ENCODE results near the gene PRDM15. TPM values are rescaled to one million over a fixed set of nuclear protein-coding genes. Genes with fewer than 3 reads are reported as not detected.

PRDM15 gene
- total RNA-seq, 1 experiment from 2014 or later = 16.7 TPM

DNA sequence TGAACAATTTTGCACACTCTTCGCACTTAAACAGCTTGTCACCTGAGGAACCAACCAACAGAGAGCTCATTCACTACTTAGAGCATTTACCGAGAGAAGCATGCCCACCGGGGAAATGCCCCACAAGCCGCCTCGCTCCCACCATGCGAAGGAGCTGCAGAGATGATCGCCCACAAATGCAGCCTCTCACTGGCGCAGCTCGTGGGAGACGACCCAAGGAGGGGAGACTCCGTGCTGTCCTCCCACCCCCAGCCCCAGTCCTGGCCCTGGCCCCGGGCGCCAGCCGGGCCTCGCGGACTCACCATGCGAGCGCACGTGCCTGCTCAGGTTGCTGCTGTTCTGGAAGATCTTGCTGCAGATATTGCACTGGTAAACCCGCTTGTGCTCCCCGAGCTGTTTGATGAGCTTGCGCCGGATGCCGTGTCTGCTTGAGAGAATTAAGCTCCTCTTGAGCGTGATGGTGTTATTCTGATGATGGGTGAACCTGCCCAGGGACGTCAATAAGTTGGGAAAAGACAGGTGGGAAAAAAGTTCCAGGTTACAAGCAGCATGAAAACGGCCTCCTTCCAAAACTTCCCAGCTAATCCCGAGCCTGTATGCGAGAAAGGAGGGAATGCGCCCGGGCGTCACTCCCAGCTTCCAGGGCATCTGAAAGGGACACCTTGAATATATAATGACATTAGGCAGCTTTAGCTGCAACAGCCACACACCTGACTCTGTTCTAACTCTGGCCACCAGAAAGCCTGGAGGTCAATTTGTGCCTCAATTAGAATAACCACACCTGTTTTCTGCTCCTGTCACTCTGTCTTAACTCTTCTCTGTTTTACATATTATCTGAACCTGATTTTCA lies 42.8 kb downstream of the PRDM15 start:
- Histone ChIP-seq H3K4me3 (ENCODE audit: low read depth, low read length, poor library complexity, severe bottlenecking) (no peak overlapping the region), H3K4me1 (ENCODE audit: insufficient read depth, low read length, poor library complexity, severe bottlenecking) (no peaks in the 10 kb centered on the region), H3K9me3 (ENCODE audit: low read depth, low read length, poor library complexity, severe bottlenecking) (peaks cover 4% of the 10 kb centered on the region), H3K36me3 (ENCODE audit: insufficient read depth, low read length, poor library complexity, severe bottlenecking) (peaks cover 14% of the 10 kb centered on the region), H3K27me3 (replicated peaks; ENCODE audit: insufficient read depth, low read depth, low read length, poor library complexity) (no peaks in the 10 kb centered on the region), H3K27ac (ENCODE audit: low read depth, low read length, poor library complexity, severe bottlenecking) (no peak overlapping the region)
- BruUV-seq (replicated peaks) = no TSS peak
- TF ChIP-seq, protein P1, sequence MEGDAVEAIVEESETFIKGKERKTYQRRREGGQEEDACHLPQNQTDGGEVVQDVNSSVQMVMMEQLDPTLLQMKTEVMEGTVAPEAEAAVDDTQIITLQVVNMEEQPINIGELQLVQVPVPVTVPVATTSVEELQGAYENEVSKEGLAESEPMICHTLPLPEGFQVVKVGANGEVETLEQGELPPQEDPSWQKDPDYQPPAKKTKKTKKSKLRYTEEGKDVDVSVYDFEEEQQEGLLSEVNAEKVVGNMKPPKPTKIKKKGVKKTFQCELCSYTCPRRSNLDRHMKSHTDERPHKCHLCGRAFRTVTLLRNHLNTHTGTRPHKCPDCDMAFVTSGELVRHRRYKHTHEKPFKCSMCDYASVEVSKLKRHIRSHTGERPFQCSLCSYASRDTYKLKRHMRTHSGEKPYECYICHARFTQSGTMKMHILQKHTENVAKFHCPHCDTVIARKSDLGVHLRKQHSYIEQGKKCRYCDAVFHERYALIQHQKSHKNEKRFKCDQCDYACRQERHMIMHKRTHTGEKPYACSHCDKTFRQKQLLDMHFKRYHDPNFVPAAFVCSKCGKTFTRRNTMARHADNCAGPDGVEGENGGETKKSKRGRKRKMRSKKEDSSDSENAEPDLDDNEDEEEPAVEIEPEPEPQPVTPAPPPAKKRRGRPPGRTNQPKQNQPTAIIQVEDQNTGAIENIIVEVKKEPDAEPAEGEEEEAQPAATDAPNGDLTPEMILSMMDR (conservative IDR thresholded peaks at IDR 0.05; ENCODE audit: low read depth, low read length) = no peak
- ChIA-PET CTCF (no interaction called here), POLR2A (ENCODE audit: low non-redundant PET) (no interaction called here)
- intact Hi-C loops (cut with micrococcal nuclease; ENCODE audit: unreplicated experiment) = no loop called here
- DNase-seq (ENCODE audit: low spot score) = no peak

DNA sequence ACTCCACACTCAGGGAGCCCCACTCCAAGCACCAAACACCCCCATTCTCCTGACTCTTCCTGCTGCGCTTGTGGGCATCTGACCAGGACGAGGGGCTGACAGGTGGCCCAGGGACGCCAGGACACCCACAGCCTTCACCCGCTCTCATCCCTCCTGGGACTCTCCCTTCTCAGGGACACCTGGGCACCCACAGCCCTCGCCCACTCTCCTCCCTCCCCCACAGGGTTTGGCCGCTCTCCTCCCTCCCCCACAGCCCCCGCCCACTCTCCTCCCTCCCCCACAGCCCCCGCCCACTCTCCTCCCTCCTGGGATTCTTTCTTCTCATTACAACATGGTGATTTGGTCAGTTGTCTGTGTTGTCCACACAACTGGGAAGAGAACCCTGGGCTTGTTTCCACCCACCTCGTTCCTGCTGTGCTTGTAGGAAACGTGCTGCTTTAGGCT lies 43.4 kb downstream of the PRDM15 start:
- intact Hi-C loops (cut with micrococcal nuclease; ENCODE audit: unreplicated experiment) = no loop called here
- H3K36me3 ChIP-seq (ENCODE audit: insufficient read depth, low read length, poor library complexity, severe bottlenecking) = peaks cover 8% of the 10 kb centered on the region
- DNase-seq (ENCODE audit: low spot score) = no peak
- no peaks in the 10 kb centered on the region for H3K4me1 ChIP-seq (ENCODE audit: insufficient read depth, low read length, poor library complexity, severe bottlenecking)
- no peaks in the 10 kb centered on the region for H3K27me3 ChIP-seq (replicated peaks; ENCODE audit: insufficient read depth, low read depth, low read length, poor library complexity)
- CTCF ChIA-PET = no interaction called here
- no TSS peak for BruUV-seq (replicated peaks)
- POLR2A ChIA-PET (ENCODE audit: low non-redundant PET) = no interaction called here
- no peak overlapping the region for H3K27ac ChIP-seq (ENCODE audit: low read depth, low read length, poor library complexity, severe bottlenecking)
- TF ChIP-seq EZH2 (IDR thresholded peaks at IDR 0.05; ENCODE audit: borderline replicate concordance, low read depth, low read length, poor library complexity, severe bottlenecking) = no peak
- TF ChIP-seq, protein P1 (conservative IDR thresholded peaks at IDR 0.05; ENCODE audit: low read depth, low read length) = no peak
- no peak overlapping the region for H3K4me3 ChIP-seq (ENCODE audit: low read depth, low read length, poor library complexity, severe bottlenecking)
- H3K9me3 ChIP-seq (ENCODE audit: low read depth, low read length, poor library complexity, severe bottlenecking) = no peaks in the 10 kb centered on the region

DNA sequence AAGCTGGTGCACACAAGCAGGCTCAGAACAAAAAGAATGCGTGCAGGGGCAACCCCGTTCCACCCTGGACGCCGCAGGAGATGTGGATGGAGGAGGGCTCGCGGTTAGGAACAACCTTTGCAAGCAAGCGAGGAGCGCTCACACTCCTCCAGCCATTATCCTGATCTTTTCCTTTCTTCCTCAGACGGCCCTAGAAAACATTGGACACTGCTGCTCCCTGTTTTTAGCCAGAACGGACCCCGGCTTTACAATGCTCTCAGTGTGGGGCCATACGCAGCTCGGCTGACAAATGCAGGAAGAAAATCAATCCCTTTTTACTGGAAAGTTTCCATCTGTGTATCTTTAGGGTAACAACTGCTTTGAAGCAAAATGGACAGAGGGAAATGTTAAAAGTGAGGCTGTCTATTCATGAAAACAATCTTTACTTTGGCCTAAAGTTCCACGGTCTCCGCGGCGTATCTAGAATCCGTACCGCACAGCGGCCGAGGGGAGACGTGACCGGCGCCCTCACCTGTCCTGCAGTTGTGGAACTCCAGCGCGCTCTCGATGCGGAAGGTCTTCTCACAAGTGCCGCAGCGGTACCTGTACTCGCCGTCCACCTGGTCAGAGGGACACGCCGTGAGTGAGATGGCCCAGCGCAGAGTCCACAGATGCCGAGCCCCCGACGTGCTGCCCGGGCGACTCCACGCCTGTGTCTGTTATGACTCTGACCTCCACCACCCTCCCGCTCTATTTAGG lies 44.0 kb downstream of the PRDM15 start:
- intact Hi-C loops (cut with micrococcal nuclease; ENCODE audit: unreplicated experiment) = no loop called here
- TF ChIP-seq, protein P1 (conservative IDR thresholded peaks at IDR 0.05; ENCODE audit: low read depth, low read length) = no peak
- TF ChIP-seq EZH2 (IDR thresholded peaks at IDR 0.05; ENCODE audit: borderline replicate concordance, low read depth, low read length, poor library complexity, severe bottlenecking) = no peak
- no TSS peak for BruUV-seq (replicated peaks)
- H3K4me3 ChIP-seq (ENCODE audit: low read depth, low read length, poor library complexity, severe bottlenecking) = no peak overlapping the region
- ChIA-PET POLR2A (ENCODE audit: low non-redundant PET) (no interaction called here), CTCF (no interaction called here)
- H3K36me3 ChIP-seq (ENCODE audit: insufficient read depth, low read length, poor library complexity, severe bottlenecking) = peaks cover 7% of the 10 kb centered on the region
- H3K27me3 ChIP-seq (replicated peaks; ENCODE audit: insufficient read depth, low read depth, low read length, poor library complexity) = no peaks in the 10 kb centered on the region
- H3K27ac ChIP-seq (ENCODE audit: low read depth, low read length, poor library complexity, severe bottlenecking) = no peak overlapping the region
- H3K9me3 ChIP-seq (ENCODE audit: low read depth, low read length, poor library complexity, severe bottlenecking) = no peaks in the 10 kb centered on the region
- no peak for DNase-seq (ENCODE audit: low spot score)
- no peaks in the 10 kb centered on the region for H3K4me1 ChIP-seq (ENCODE audit: insufficient read depth, low read length, poor library complexity, severe bottlenecking)

All from A673 (cell line).